Memory B cell (primary cell): ENCODE results near the gene KLHL2.
"Not testable (repeated sequence)": the region's sequence is repeated elsewhere in the genome, so short reads cannot be mapped to it uniquely, and the experiment has no call there.

ENCODE experiments used
- ATAC-seq: fragments of 150-1000 bp; cut with Tn5 transposase; 2 replicates; pipeline ENCODE4 v1.10.0; 2021; ENCODE audit warnings: low read depth, mild to moderate bottlenecking, moderate library complexity
- DNase-seq, 2 donors: peaks; one replicate each; pipeline ENCODE4 v3.0.0; 2022; ENCODE audit warnings: low spot score in 2 of 2
- H3K27ac Mint-ChIP-seq: one replicate; pipeline ENCODE4 v1.8.0; 2022; ENCODE audit warnings: mild to moderate bottlenecking, moderate library complexity, mixed read lengths
- H3K27me3 Mint-ChIP-seq: one replicate; pipeline ENCODE4 v1.8.0; 2022; ENCODE audit warnings: mixed read lengths
- H3K36me3 Mint-ChIP-seq: one replicate; pipeline ENCODE4 v1.8.0; 2022; ENCODE audit warnings: mild to moderate bottlenecking, mixed read lengths
- H3K4me1 Mint-ChIP-seq: one replicate; pipeline ENCODE4 v1.8.0; 2022; ENCODE audit warnings: mixed read lengths
- H3K4me3 Mint-ChIP-seq: one replicate; pipeline ENCODE4 v1.8.0; 2022; ENCODE audit warnings: mild to moderate bottlenecking, moderate library complexity, mixed read lengths
- H3K9me3 Mint-ChIP-seq: one replicate; pipeline ENCODE4 v1.8.0; 2022; ENCODE audit warnings: mixed read lengths

Gene KLHL2

DNA sequence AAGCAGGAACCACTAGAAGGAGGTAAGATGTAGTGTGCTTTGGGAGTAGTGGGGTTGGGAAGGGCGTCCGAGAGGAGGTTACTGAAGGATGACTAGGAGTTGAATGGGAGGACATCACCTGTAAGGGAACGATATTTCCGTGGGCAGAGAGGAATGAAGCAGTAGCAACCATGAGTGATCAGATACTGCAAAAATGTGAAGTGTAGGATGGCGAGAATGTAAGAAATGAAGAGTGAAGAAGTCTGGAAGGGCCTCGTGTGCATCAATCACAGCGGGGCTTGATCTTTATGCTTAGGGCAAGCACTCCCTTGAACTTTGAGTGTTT, 120.7 kb downstream of the KLHL2 start:
- ATAC-seq (no peak), DNase-seq (no peak)
- Mint-ChIP-seq H3K27ac (no peak overlapping the region), H3K36me3 (peaks cover 14% of the 10 kb centered on the region), H3K4me1 (peaks cover 29% of the 10 kb centered on the region), H3K27me3 (no peaks in the 10 kb centered on the region), H3K4me3 (no peak overlapping the region), H3K9me3 (no peaks in the 10 kb centered on the region)

DNA sequence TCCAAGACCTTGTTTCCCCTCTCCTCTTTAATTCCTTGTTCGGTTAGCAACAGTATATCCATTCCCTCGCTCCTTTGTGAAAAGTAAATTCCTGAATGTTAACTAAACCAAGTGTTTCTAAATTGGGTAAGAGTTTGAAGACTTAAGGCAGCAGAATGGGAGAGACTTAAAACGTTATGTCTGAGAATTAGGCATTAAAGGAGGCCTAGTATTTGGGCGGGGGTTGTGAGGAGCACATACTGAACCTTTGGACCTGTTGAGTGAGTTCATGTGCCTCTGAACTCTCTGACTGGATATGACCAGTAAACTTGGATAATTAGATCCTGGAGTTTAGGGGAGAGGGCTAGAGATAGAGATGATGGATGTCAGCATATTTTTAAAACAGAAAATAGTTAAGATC, 121.3 kb downstream of the KLHL2 start:
- Mint-ChIP-seq H3K27ac (no peak overlapping the region), H3K4me1 (peaks cover 29% of the 10 kb centered on the region), H3K27me3 (no peaks in the 10 kb centered on the region), H3K9me3 (no peaks in the 10 kb centered on the region), H3K36me3 (peaks cover 14% of the 10 kb centered on the region), H3K4me3 (no peak overlapping the region)
- DNase-seq, result no peak
- ATAC-seq, result no peak

DNA sequence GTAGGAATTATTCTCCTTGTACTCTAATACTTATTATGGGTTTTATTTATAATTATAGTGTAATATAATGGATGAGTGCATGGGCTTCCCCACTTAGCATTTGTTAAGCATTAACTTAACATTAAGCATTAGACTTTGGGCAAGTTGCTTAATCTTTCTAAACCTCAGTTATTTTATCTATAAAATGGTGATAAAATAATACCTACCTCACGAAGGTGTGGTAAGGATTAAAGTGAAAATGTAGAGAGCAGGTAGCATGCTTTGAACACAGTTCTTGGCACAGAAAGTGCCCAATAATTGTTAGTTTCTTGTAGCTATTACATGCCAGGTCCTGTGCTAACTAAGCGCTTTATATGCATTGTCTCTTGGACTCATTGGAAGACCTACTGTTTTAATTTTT, 122.7 kb downstream of the KLHL2 start:
- no peak for ATAC-seq
- H3K36me3 Mint-ChIP-seq, result peaks cover 18% of the 10 kb centered on the region

DNA sequence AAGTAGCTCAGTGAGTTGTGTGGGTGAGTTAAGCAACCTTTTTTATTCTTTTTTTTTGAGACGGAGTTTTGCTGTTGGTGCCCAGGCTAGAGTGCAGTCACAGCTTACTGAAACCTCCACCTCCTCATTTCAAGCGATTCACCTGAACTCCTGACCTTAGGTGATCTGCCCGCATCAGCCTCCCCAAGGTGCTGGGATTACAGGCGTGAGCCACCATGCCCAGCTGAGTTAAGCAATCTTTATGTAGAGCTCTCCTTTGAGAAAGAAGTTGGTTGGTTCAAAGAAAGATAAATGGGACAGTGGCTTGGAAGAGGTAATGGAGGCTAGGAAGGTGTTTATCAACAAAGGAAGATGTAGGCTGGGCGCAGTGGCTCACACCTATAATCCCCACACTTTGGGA, 123.3 kb downstream of the KLHL2 start:
- Mint-ChIP-seq H3K27ac (peak overlapping the region; percentile 71), H3K4me1 (peaks cover 30% of the 10 kb centered on the region), H3K4me3 (no peak overlapping the region), H3K36me3 (peaks cover 20% of the 10 kb centered on the region), H3K9me3 (no peaks in the 10 kb centered on the region), H3K27me3 (no peaks in the 10 kb centered on the region)
- ATAC-seq (no peak), DNase-seq (no peak)

More for the DNA sequence above, 122.7 kb downstream of the KLHL2 start:
- Mint-ChIP-seq H3K4me3 (no peak overlapping the region), H3K27me3 (no peaks in the 10 kb centered on the region), H3K4me1 (peaks cover 30% of the 10 kb centered on the region), H3K27ac (no peak overlapping the region), H3K9me3 (no peaks in the 10 kb centered on the region)
- no peak for DNase-seq

DNA sequence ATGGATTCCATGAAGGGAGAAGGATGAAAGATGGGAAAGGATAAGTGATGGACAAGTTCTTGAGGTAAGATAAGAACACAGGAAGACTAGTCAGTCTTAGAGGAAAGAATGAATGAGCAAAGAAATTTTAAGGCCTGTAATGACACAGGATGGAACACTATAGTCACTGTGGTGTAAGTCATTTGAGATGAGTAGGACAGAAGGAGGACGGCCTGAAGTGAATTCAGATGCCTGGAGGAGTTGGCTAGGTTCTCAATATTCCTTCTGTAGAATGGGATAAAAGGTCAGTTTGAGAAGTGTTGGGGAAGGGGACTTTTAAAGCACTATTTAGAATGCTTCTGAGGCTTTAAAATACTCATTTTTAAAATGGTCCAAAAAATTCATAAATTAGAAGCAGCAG, 124.0 kb downstream of the KLHL2 start:
- Mint-ChIP-seq H3K4me1 (peaks cover 25% of the 10 kb centered on the region), H3K4me3 (no peak overlapping the region), H3K27ac (peak overlapping the region; percentile 71), H3K27me3 (no peaks in the 10 kb centered on the region), H3K9me3 (no peaks in the 10 kb centered on the region), H3K36me3 (peaks cover 20% of the 10 kb centered on the region)
- ATAC-seq, result no peak
- DNase-seq, result no peak

GRCh38 chr4:165331823-165332222, 124.5 kb downstream of the KLHL2 start:
- peaks cover 25% of the 10 kb centered on the region for H3K4me1 Mint-ChIP-seq
- H3K36me3 Mint-ChIP-seq, result peaks cover 20% of the 10 kb centered on the region
- H3K9me3 Mint-ChIP-seq, result no peaks in the 10 kb centered on the region
- ATAC-seq (no peak), DNase-seq (no peak)
- H3K27me3 Mint-ChIP-seq, result no peaks in the 10 kb centered on the region
- peak overlapping the region; percentile 71 for H3K27ac Mint-ChIP-seq
- H3K4me3 Mint-ChIP-seq, result no peak overlapping the region

DNA sequence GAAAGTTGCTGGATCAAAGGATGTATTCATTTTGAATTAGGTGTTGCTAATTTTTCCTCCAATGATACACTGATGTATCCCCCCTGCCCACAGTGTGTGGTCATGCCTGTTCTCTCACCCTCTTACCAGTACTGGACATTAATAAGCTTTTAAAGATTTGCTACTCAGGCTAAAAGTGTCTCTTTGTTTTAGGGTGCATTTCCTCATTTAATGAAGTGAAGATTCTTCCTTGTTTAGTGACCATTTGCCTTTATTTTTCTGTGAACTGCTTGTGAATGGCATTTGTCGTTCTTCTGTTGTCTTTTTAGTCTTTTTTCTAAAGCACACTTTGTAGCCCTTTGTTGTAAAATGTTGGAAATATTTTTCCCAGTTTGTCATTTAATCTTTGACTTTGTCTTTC, 125.1 kb downstream of the KLHL2 start:
- Mint-ChIP-seq H3K4me3 (no peak overlapping the region), H3K27me3 (no peaks in the 10 kb centered on the region), H3K36me3 (peaks cover 22% of the 10 kb centered on the region), H3K4me1 (peaks cover 25% of the 10 kb centered on the region), H3K27ac (peak overlapping the region; percentile 61), H3K9me3 (no peaks in the 10 kb centered on the region)
- ATAC-seq, result no peak
- no peak for DNase-seq

- Mint-ChIP-seq H3K27me3 (no peaks in the 10 kb centered on the region), H3K4me1 (peaks cover 23% of the 10 kb centered on the region), H3K9me3 (no peaks in the 10 kb centered on the region), H3K36me3 (peaks cover 23% of the 10 kb centered on the region), H3K27ac (peak overlapping the region; percentile 36), H3K4me3 (no peak overlapping the region)
- no peak for DNase-seq
- no peak for ATAC-seq
Observed at GRCh38 chr4:165335163-165335703, 127.9 kb downstream of the KLHL2 start.

GRCh38 chr4:165336743-165337142, 129.4 kb downstream of the KLHL2 start:
- DNase-seq (no peak), ATAC-seq (no peak)
- Mint-ChIP-seq H3K4me1 (peaks cover 13% of the 10 kb centered on the region), H3K27ac (no peak overlapping the region), H3K9me3 (no peaks in the 10 kb centered on the region), H3K27me3 (no peaks in the 10 kb centered on the region), H3K36me3 (peaks cover 17% of the 10 kb centered on the region), H3K4me3 (no peak overlapping the region)

DNA sequence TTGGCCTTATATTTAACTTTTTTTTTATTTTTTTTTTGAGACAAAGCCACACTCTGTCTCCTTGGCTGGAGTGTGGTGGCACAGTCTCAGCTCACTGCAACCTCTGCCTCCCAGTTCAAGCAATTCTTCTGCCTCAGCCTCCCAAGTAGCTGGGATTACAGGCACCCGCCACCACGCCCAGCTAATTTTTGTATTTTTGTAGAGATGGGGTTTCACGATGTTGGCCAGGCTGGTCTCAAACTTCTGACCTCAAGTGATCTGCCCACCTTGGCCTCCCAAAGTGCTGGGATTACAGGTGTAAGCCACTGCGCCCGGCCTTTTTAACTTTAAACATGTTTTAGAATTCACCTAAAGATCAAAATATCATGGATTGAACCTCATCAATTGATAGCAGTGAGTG, 135.0 kb downstream of the KLHL2 start:
- not testable (repeated sequence) for ATAC-seq, H3K27me3 Mint-ChIP-seq, H3K27ac Mint-ChIP-seq

GRCh38 chr4:165343353-165344191, 136.2 kb downstream of the KLHL2 start:
- DNase-seq (no peak), ATAC-seq (no peak)
- no peak overlapping the region for H3K27ac Mint-ChIP-seq
- H3K36me3 Mint-ChIP-seq, result peaks cover 3% of the 10 kb centered on the region
- H3K9me3 Mint-ChIP-seq, result no peaks in the 10 kb centered on the region
- no peaks in the 10 kb centered on the region for H3K4me1 Mint-ChIP-seq
- no peak overlapping the region for H3K4me3 Mint-ChIP-seq
- H3K27me3 Mint-ChIP-seq, result no peaks in the 10 kb centered on the region

More for the DNA sequence above, 135.0 kb downstream of the KLHL2 start:
- H3K9me3 Mint-ChIP-seq, H3K4me3 Mint-ChIP-seq, DNase-seq, H3K4me1 Mint-ChIP-seq, H3K36me3 Mint-ChIP-seq: not testable (repeated sequence)

- DNase-seq, result no peak
Observed at GRCh38 chr4:165345666-165346417, 138.5 kb downstream of the KLHL2 start.

GRCh38 chr4:165347647-165348569, 140.5 kb downstream of the KLHL2 start:
- DNase-seq (no peak), ATAC-seq (no peak)
- H3K4me3 Mint-ChIP-seq, result no peak overlapping the region
- no peaks in the 10 kb centered on the region for H3K9me3 Mint-ChIP-seq
- peaks cover 5% of the 10 kb centered on the region for H3K27me3 Mint-ChIP-seq
- H3K4me1 Mint-ChIP-seq, result no peaks in the 10 kb centered on the region
- H3K27ac Mint-ChIP-seq, result no peak overlapping the region
- no peaks in the 10 kb centered on the region for H3K36me3 Mint-ChIP-seq

More at GRCh38 chr4:165345666-165346417, 138.5 kb downstream of the KLHL2 start:
- Mint-ChIP-seq H3K9me3 (no peaks in the 10 kb centered on the region), H3K4me1 (no peaks in the 10 kb centered on the region), H3K4me3 (no peak overlapping the region), H3K27me3 (no peaks in the 10 kb centered on the region), H3K27ac (no peak overlapping the region), H3K36me3 (peaks cover 2% of the 10 kb centered on the region)
- ATAC-seq, result no peak
